Left cardiac atrium (tissue), 4 donors: ENCODE data around the gene MED13L. TPM values are rescaled to one million over a fixed set of nuclear protein-coding genes. Genes with fewer than 3 reads are reported as not detected.
A peak's percentile ranks its signal among the peaks of the same experiment; 100 is the strongest.

Source experiments
- ATAC-seq, 2 donors: fragments of 200-7000 bp; cut with Tn5 transposase; one replicate each; pipeline ENCODE4 v1.9.1; 2020; ENCODE audit warnings: mild to moderate bottlenecking in 2 of 2, moderate library complexity in 2 of 2
- DNase-seq: peaks from one replicate; pipeline ENCODE4 v3.0.0-alpha.2; 2020
- intact Hi-C, 2 donors: fragments of 100-400 bp; cut with DNase I; formaldehyde crosslinking; loops; one replicate each; pipeline versions ENCODE4 v1.14.1 to v1.15.1; 2022 to 2023
- total RNA-seq, 2 donors: library from RNA; stranded (reverse); fragmentation: NEBNext Ultra II Directional; extraction: Animal tissue kit (Norgen Biotek cat#: 25700); gene quantifications; one replicate each; pipeline ENCODE4 v1.2.1, GENCODE V29; 2021
- donor health status: DM: no; HTN: yes; CAD: no.
- donor health status: DM: no; HTN: yes; CAD: no; lungs with severe emphysema.
- donor health status: DM: yes; HTN: yes; CAD: no.
- donor health status: Dilated cardiomyopathy.

MED13L gene
- total RNA-seq, 2 donors from 2014 or later: 66.0 to 68.3 TPM

DNA sequence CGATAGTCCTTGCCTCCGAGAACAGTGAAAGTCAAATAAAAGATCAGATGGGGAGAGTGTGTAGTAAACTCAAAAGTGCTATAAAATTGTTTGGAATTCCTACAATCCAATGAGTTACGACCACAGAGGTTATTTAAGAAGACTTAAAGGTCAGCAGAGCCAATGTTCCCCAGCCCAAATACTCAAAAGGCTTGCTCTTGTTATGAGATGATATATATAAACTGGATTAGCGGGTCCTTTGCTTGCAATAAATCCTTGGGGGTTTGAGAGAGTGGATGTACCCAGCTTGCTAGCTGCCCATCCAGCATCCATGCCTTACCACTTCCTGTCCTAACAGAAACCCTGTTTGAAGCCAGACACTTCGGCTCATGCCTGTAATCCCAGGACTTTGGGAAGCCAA, 29.0 kb upstream of the MED13L start:
- intact Hi-C loops: no loop called here
- DNase-seq (no peak), ATAC-seq (no peak)

DNA sequence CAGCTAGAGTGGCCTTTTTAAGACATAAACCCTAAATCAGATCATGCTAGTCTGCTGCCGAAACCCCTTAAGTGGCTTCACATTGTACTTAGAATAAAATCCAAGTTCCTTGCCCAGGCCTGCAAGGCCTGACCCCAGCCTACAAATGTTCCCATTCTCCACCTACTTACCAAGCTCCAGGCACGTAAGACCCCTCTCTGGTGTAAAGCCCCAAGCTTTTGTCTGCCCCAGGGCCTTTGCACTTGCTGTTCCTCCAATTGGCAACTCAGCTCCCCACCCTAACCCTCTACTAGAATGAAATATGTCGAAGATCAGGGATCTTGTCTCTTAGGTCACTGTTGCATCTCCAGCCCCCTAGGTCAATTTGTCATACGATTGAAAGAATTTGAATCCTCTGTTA, 27.1 kb upstream of the MED13L start:
- no peak for DNase-seq
- no peak for ATAC-seq
- intact Hi-C loops: no loop called here

DNA sequence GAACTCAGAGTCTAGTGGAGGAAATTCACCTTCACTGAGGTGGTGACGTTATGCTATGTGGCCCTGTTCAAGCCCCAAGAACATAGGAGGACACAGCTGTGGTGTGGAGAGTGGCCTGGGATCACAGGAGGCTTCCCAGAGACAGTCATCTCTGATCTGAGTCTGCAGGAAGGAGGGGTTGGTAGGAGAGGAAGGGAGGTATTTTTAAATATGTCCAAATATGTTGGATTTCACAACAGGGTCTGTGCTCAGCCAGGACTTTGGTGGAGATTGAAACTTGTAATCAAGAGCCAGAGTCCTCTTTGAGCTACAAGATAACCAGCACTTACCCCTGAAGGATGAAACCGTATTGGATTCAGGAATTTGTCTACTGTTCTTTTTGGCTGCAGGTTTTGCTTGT, 26.4 kb upstream of the MED13L start:
- peak; percentile 21 to 84 for ATAC-seq

GRCh38 chr12:116303066-116303465, 25.6 kb upstream of the MED13L start:
- no peak for ATAC-seq
- intact Hi-C loops: no loop called here
- DNase-seq: no peak

More for the DNA sequence above, 26.4 kb upstream of the MED13L start:
- DNase-seq: no peak
- intact Hi-C loops: no loop called here

- DNase-seq (peak; percentile 29), ATAC-seq (no peak)
- intact Hi-C loops: no loop called here
These were observed 24.9 kb upstream of the MED13L start for GRCh38 chr12:116302166-116303058.

- intact Hi-C loops: no loop called here
- no peak for DNase-seq
These were observed 24.1 kb upstream of the MED13L start for GRCh38 chr12:116301621-116302020.

GRCh38 chr12:116299665-116300328, 22.3 kb upstream of the MED13L start:
- DNase-seq: no peak
- intact Hi-C loops: loop anchor here in 1 of 2 donors (10.0 kb wide), 1 partner anchor 55 kb away; no protein-coding TSS in a partner anchor
- ATAC-seq: peak; percentile 51 to 85

More at GRCh38 chr12:116301621-116302020, 24.1 kb upstream of the MED13L start:
- no peak for ATAC-seq

DNA sequence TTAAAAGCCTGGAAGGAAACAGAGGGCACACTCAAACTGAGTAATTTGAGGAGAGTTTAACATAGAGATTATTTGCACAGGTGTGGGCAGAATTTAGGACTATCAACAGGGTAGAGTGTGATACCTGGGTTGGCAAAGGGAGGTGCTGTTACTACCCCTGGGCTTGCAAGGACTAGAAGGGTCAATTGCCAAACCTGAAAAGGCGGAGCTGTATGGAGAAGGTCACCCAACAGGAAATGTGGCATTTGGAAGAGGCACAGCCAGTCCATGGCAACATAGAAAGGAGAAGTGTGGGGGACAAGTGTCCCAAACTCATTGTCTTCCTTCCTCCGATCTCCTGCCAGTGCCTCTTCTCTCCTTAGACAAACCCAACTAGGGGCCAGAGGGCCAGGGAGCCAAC, 21.6 kb upstream of the MED13L start:
- ATAC-seq (peak in 1 of 2 donors; percentile 13), DNase-seq (no peak)
- intact Hi-C loops: loop anchor here in 1 of 2 donors (10.0 kb wide), 1 partner anchor 56 kb away; no protein-coding TSS in a partner anchor

- ATAC-seq (no peak), DNase-seq (no peak)
- intact Hi-C loops: loop anchor here in 1 of 2 donors (10.0 kb wide), 1 partner anchor 56 kb away; no protein-coding TSS in a partner anchor
These were observed 21.1 kb upstream of the MED13L start for GRCh38 chr12:116298578-116298977.

- intact Hi-C loops: loop anchor here in 1 of 2 donors (10.0 kb wide), 1 partner anchor 57 kb away; no protein-coding TSS in a partner anchor
- DNase-seq (no peak), ATAC-seq (no peak)
These were observed 19.8 kb upstream of the MED13L start for GRCh38 chr12:116297224-116297834.

DNA sequence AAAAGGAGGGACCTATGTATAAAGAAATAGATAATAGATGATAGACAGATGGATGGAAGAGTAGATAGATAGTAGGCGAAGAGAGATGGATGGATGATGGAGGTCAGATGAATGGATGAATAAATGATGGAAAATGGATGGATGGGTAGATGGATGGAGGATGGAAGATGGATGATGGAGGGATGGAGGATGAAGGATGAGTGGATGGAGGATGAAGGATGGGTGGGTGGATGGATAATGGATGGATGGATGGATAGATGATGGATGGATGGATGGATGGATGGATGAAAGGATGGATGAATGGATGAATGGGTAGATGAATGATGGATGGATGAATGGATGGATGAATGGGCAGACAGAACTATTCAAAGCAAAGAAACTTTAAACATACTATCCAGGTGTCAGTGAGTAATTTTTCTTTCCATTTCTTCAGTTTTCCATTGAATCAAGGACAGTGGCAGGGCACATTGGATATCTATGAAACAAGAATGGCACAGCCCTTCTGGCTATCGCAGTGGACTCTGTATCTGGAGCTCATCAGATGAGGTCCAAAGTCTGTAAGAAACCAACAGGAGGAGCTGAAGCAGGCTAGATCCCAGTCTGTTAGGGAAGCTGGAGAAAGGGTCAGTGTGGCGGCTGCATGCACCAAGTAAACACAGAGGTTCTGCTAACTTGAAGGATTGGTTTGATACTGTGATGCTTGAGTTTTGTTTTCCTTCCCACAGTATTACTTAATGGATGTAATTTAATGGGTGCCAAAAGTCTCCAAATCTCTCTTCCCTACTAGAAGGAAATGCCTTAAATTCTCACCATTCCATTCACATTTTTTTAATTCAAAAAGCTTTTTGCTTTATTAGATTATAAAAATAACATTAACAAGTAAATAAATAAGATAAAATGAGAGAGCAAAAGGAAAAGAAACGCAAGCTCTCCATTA, 18.1 kb upstream of the MED13L start:
- DNase-seq: no peak
- no peak for ATAC-seq
- intact Hi-C loops: loop anchor here in 1 of 2 donors (10.0 kb wide), 1 partner anchor 59 kb away; no protein-coding TSS in a partner anchor

DNA sequence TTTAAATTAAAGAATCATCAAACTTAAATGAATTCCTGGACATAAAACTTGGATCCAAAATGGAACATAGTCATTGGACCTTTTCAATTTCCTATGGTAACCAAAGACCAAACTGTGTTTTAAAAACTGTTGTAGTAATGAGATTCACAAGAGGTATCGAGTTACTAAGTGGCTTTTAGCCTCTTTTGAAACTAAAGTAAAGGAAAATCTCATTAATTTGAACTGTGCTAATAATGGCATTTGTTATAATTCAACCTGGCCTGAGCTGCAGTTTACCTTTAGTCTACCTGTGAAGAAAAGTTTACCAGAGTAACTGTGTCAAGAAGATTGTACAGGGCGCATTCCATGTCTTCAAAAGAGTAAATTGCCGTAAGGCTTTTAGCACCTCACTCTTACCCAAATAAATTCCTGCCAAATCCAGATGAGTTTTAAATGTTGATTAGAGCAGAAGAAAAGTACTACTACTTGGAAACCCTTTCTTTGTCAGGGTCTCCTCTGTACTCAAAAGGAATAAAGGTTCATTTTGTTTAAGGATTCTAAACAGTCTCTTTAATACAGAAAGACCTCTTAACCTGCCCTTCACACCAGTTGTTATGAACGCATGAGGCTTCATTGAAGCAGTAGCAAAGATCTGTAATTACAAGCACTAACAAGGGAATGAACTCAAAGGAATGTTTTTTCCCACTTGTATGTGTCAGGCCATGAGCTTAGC, 17.1 kb upstream of the MED13L start:
- DNase-seq (no peak), ATAC-seq (no peak)
- intact Hi-C loops: loop anchor here in 1 of 2 donors (10.0 kb wide), 1 partner anchor 60 kb away; no protein-coding TSS in a partner anchor

- DNase-seq: no peak
- intact Hi-C loops: loop anchor here in 1 of 2 donors (10.0 kb wide), 1 partner anchor 61 kb away; no protein-coding TSS in a partner anchor
- ATAC-seq: no peak
These were observed 16.4 kb upstream of the MED13L start for GRCh38 chr12:116293687-116294453.

DNA sequence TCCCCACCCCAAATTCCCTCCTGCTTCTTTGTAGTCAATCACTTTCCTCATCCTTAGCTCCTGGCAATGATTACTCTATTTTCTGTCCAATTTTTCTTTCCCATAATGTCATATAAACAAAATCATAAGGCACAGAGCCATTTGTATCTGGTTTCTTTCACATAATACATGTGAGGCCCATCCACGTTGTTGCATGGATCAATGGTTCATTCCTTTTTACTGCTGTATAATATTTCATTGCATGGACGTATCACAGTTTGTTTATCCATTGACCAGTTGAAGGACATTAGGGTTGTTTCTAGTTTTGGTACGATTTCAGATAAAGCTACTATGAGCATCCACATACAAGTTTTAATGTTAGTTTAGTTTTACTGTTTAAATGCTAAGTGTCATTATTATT, 13.7 kb upstream of the MED13L start:
- intact Hi-C loops: loop anchor here in 1 of 2 donors (10.0 kb wide), 1 partner anchor 64 kb away; no protein-coding TSS in a partner anchor
- DNase-seq (no peak), ATAC-seq (no peak)

DNA sequence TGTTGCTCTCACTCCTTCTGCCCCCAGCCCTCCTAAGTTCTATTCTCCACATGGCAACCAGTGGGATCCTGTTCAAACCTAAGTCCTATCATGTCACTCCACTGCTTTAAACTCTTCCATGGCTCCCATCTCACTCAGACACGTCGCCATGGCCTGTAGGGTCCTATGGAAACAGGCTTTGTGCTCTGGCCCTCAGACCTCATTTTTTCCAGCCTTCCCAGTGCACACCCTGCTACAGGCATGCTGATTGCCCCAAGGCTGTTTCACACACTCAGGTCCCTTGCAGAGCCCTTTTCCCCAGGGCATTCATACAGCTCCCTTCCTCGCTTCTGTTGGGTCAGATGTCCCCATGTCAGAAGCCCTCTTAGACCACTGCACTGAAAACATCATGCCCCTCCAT, 11.2 kb upstream of the MED13L start:
- intact Hi-C loops: no loop called here
- ATAC-seq (no peak), DNase-seq (no peak)

- no peak for DNase-seq
- intact Hi-C loops: no loop called here
- ATAC-seq: no peak
These were observed 10.4 kb upstream of the MED13L start for GRCh38 chr12:116287842-116288301.

- intact Hi-C loops: no loop called here
- ATAC-seq (no peak), DNase-seq (no peak)
These were observed 6.9 kb upstream of the MED13L start for GRCh38 chr12:116284396-116284795.
